AG04449 (cell line): ENCODE measurements around the gene PSMA1.

Experiments used
- CTCF ChIA-PET: fragments of 350-600 bp; formaldehyde crosslinking; extraction: SDS; loops from one replicate; lab custom pipeline; 2021; ENCODE audit warnings: antibody characterized with exemption; lab: Yijun Ruan, JAX
- POLR2A ChIA-PET: fragments of 400-600, 350-600 bp; formaldehyde crosslinking; extraction: SDS; loops from one replicate; lab custom pipeline; 2020; ENCODE audit warnings: antibody characterized with exemption, inconsistent platforms; lab: Yijun Ruan, JAX
- DNase-seq: peaks from one replicate; pipeline ENCODE4 v3.0.0-alpha.2; 2010; ENCODE audit warnings: low read depth, low spot score
- H3K4me3 ChIP-seq: 2 replicates; pipeline ENCODE4 v1.5.1; 2011; ENCODE audit warnings: low read depth, mild to moderate bottlenecking, control low read depth, low read length
- CTCF ChIP-seq: IDR thresholded peaks from one replicate; pipeline ENCODE4 v1.5.1; 2011; ENCODE audit warnings: mild to moderate bottlenecking, moderate library complexity, low read length, control low read depth, inconsistent platforms; ENCODE audit not compliant: insufficient read depth; ENCODE audit errors: missing control alignments

The PSMA1 gene

GRCh38 chr11:14463623-14464022 lies 56.6 kb downstream of the PSMA1 start:
- DNase-seq: no peak

DNA sequence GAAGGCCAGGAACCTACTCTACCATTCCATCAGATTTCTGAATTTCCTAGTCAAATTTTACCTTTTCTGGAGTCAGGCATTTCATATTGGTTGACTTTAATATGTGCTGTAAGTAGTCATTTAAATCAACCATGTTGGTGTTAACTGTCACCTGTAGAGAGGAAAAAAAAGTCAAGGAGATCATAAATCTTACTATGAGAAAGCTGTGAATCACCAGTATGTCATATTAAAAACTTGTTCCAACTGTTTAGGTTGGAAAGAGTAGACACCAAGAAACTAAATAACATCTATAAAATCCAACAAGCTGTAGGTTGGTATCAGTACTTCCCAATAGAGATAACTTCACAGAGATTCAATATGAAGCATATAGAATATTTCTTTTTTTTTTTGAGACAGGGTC lies 60.0 kb downstream of the PSMA1 start:
- POLR2A ChIA-PET: no interaction called here
- no peak overlapping the region for H3K4me3 ChIP-seq
- DNase-seq: no peak
- CTCF ChIA-PET: interaction anchor here (1.0 to 22.4 kb wide), 4 partner anchors 12 to 156 kb away, joined by 3 to 469 read pairs (median 4); partner anchors contain the start of gene COPB1
- no peak for TF ChIP-seq CTCF

More at GRCh38 chr11:14463623-14464022, 56.6 kb downstream of the PSMA1 start:
- H3K4me3 ChIP-seq: no peak overlapping the region
- no peak for TF ChIP-seq CTCF
- ChIA-PET CTCF (interaction anchor here (1.6 to 22.4 kb wide), 4 partner anchors 9 to 160 kb away, joined by 5 to 469 read pairs (median 34); no protein-coding TSS in a partner anchor), POLR2A (no interaction called here)

GRCh38 chr11:14458377-14458776 lies 61.8 kb downstream of the PSMA1 start:
- no peak overlapping the region for H3K4me3 ChIP-seq
- ChIA-PET POLR2A (interaction anchor here (0.6 kb wide), 1 partner anchor 16 kb away, joined by 6 read pairs; no protein-coding TSS in a partner anchor), CTCF (interaction anchor here (22.4 kb wide), 1 partner anchor 154 kb away, joined by 469 read pairs; no protein-coding TSS in a partner anchor)
- TF ChIP-seq CTCF: no peak
- DNase-seq: no peak

- DNase-seq: no peak
- CTCF ChIA-PET: interaction anchor here (0.6 to 22.4 kb wide), 53 partner anchors 9 to 685 kb away, joined by 3 to 469 read pairs (median 5); partner anchors contain the start of gene RRAS2
- POLR2A ChIA-PET: interaction anchor here (0.6 to 3.3 kb wide), 7 partner anchors 13 to 155 kb away, joined by 3 to 13 read pairs (median 4); no protein-coding TSS in a partner anchor
- H3K4me3 ChIP-seq: no peak overlapping the region
- no peak for TF ChIP-seq CTCF
Measured at GRCh38 chr11:14455648-14456430, 64.3 kb downstream of the PSMA1 start.
